GM19025 (cell line): ENCODE data around the gene CCDC33.

Experiments used
- ATAC-seq: cut with Tn5 transposase; IDR thresholded peaks from one replicate; pipeline ENCODE4 v1.9.1; 2021; ENCODE audit warnings: mild to moderate bottlenecking, low read depth, moderate library complexity; ENCODE audit not compliant: unreplicated experiment

Gene CCDC33

DNA sequence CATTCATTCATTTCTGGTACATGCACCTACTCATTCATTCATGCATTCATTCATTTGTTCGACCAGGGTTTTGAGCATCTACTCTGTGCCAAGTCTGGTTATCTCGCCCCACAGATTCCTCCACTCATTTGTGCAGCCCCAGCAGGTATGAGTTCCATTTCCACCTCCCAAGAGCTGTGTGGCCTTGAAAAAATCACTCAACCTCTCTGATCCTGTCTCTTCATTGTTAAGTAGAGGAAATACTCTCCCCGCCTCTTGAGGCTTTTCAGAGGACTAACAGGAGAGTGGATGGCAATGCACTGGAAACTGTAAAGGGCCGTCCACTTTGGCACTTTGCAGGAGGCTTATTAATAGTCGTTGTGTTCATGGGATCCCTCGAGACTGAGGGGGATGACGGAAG lies 69.6 kb downstream of the CCDC33 start:
- ATAC-seq, result no peak

GRCh38 chr15:74306781-74307217 lies 70.7 kb downstream of the CCDC33 start:
- ATAC-seq, result no peak

- ATAC-seq, result no peak
Measured at GRCh38 chr15:74307827-74308811, 72.0 kb downstream of the CCDC33 start.

GRCh38 chr15:74311734-74312444 lies 75.8 kb downstream of the CCDC33 start:
- no peak for ATAC-seq

GRCh38 chr15:74312445-74313007 lies 76.4 kb downstream of the CCDC33 start:
- ATAC-seq, result no peak

DNA sequence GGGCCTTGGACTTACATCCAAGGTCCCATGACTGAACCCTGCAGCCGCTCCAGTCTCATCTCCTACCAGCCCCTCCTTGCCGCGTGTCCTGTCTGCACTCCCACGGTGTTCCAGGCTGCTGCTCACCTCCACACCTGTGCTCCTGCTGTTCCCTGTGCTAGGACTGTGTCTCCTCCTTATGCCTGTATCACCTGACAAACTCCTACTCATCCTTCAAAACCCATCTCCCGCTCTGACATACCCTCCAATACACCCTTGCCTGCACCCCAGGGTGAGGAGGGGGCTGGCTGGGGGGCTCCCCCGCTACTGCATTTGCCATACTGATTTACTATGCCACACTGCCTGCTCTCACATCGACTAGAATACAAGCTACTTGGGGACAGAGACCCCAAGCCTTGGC lies 77.8 kb downstream of the CCDC33 start:
- ATAC-seq, result no peak

- ATAC-seq, result no peak
Measured at GRCh38 chr15:74314795-74315438, 78.8 kb downstream of the CCDC33 start.

DNA sequence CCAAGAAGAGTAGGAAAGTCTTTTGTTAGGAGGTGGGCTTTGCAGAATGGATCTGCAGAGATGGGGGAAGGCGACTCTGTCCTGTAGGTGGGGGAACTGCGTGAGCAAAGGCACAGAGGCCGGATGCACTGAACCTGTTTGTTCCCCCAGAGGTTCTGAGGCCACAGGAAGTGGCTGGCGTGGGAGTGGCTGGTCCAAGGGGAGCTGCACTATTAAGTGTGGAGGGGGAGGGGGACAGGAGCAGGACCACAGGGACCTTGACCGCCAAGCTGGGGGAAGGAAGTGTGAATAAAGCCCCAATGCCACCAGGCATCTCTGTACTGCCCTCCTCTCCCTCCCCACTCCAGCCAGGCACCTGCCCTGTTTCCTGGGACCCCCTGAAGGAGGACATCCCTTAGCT lies 79.5 kb downstream of the CCDC33 start:
- ATAC-seq, result no peak

GRCh38 chr15:74316141-74316540 lies 80.0 kb downstream of the CCDC33 start:
- ATAC-seq, result no peak

DNA sequence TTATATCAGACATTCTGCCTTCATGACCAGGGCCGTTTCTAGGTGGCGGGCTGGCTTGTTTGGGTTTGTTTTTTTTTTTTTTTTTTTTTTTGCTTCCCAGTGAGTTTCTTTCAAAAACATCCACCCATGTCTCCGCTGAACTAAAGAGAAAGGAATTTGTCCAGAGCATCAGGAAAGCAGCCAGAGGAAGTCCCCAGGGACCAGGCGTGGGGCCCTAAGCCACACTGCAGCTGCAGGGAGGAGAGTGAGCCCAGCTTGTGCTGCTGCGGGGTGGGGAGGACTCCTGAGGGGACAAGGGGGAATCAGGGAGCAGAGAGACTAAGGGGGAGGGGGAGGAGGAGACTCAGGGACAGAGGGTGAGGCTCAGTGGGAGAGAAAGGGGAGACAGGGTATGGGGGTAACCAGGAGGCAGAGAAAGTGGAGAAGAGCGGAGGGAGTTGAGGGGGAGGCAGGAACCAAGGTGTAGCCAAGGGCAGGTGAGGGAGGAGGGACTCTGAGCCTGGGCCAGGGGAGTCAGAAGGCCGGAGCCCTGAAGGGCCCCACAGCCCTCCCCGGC lies 81.8 kb downstream of the CCDC33 start:
- no peak for ATAC-seq

- ATAC-seq, result no peak
Measured at GRCh38 chr15:74318376-74319137, 82.4 kb downstream of the CCDC33 start.

GRCh38 chr15:74319138-74319460 lies 83.0 kb downstream of the CCDC33 start:
- no peak for ATAC-seq

DNA sequence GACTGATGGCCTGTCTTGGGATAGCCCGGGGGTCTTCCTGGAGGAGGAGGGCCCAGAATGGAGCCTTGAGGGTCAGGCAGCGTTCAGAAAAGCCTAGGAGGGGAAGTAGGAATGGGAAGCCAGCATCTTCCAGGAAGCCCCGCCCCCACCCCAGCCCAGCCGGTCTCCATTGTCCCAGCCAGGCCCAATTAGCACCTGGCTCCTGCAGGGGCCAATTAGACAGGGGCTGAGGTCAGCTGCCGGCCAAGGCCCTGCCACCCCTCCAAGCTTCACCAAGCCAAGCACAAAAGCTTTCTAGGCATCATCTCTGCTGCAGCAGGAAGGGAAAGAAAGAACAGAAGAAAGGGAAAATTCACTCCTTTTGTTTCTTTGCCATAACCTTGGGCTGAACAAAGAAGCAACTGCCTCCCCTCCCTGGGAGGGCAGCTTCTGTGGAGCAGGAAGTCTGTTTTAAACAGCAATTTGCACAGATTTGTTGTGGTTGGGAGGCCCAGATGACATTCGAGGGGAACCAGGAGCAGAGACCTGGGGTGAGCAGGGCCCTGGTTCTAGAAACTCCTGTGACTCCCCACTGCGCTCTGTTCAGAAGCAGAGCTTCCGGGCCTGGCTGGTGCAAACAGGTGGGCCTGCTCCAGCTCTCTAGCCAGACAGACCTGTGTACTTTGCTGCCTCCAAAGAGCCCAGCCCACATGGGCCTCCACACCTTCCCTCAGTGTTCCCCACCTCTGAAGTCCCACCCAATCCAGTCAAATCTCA lies 83.6 kb downstream of the CCDC33 start:
- ATAC-seq, result no peak

GRCh38 chr15:74320352-74321247 lies 84.5 kb downstream of the CCDC33 start:
- ATAC-seq, result no peak

GRCh38 chr15:74322558-74323180 lies 86.5 kb downstream of the CCDC33 start:
- no peak for ATAC-seq

GRCh38 chr15:74324714-74325113 lies 88.6 kb downstream of the CCDC33 start:
- ATAC-seq, result no peak

DNA sequence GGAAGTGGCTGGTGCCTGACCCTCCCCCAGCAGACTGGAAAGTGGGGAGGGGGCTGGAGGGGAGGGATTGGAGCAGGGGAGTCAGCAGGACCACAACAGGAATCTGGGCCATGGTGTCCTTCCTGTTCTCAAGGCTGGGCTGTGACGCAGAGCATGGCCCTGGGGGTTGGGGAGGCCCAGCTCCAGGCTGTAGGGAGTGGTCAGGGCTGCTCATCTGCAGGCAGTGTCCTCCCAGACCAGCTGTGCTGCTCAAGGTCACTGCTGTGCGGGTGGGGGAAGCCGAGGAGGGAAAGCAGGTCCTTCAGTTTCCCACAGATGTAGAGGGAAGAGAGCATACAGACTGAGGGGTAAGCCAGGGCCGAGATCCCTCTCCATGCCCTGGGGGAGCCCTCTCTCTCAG lies 90.6 kb downstream of the CCDC33 start:
- ATAC-seq, result no peak

GRCh38 chr15:74327756-74328155 lies 91.6 kb downstream of the CCDC33 start:
- ATAC-seq, result no peak
